Bronchial epithelial cell (primary cell): ENCODE measurements around the gene CHRNA1. TPM values are rescaled to one million over a fixed set of nuclear protein-coding genes. Genes with fewer than 3 reads are reported as not detected.

Experiments used
- DNase-seq: peaks from one replicate; pipeline ENCODE4 v3.0.0-alpha.2; 2010; ENCODE audit warnings: low read depth
- FAIRE-seq: peaks from 2 replicates; lab custom pipeline; 2011; peaks lifted over from hg19 to GRCh38; lab: Jason Lieb, UNC
- H3K27me3 ChIP-seq: 2 replicates; pipeline ENCODE4 v1.5.1; 2011; ENCODE audit warnings: low read length; ENCODE audit not compliant: control insufficient read depth, insufficient read depth
- H3K36me3 ChIP-seq: 2 replicates; pipeline ENCODE4 v1.5.1; 2011; ENCODE audit warnings: low read length; ENCODE audit not compliant: control insufficient read depth, insufficient read depth
- H3K4me3 ChIP-seq: 2 replicates; pipeline ENCODE4 v1.5.1; 2011; ENCODE audit warnings: mild to moderate bottlenecking, low read depth, low read length, control low read depth
- CTCF ChIP-seq: IDR thresholded peaks from 2 replicates; pipeline ENCODE4 v1.5.1; 2011; ENCODE audit warnings: mild to moderate bottlenecking, moderate library complexity, low read length, control low read depth, inconsistent platforms; ENCODE audit not compliant: insufficient read depth, severe bottlenecking
- total RNA-seq: library from RNA; depleted of rRNA; stranded (reverse); fragments of >200 nt; gene quantifications from 2 replicates; pipeline ENCODE4 v1.2.1, GENCODE V29; 2014

Gene CHRNA1
- total RNA-seq, 1 donor from 2014 or later, result not detected

GRCh38 chr2:174759381-174760065 is 4.7 kb downstream of the CHRNA1 start:
- Histone ChIP-seq H3K36me3 (no peaks in the 10 kb centered on the region), H3K27me3 (no peaks in the 10 kb centered on the region), H3K4me3 (no peak overlapping the region)
- no peak for DNase-seq
- no peak for TF ChIP-seq CTCF
- FAIRE-seq, result no peak

- no peak for TF ChIP-seq CTCF
- Histone ChIP-seq H3K36me3 (no peaks in the 10 kb centered on the region), H3K27me3 (no peaks in the 10 kb centered on the region), H3K4me3 (no peak overlapping the region)
- DNase-seq (no peak), FAIRE-seq (no peak)
These were observed 7.5 kb downstream of the CHRNA1 start for GRCh38 chr2:174756743-174757142.

GRCh38 chr2:174753038-174753633 is 11.1 kb downstream of the CHRNA1 start:
- Histone ChIP-seq H3K4me3 (no peak overlapping the region), H3K27me3 (no peaks in the 10 kb centered on the region)
- DNase-seq, result peak; percentile 17

GRCh38 chr2:174752403-174753037 is 11.8 kb downstream of the CHRNA1 start:
- FAIRE-seq (no peak), DNase-seq (peak; percentile 51)
- no peak overlapping the region for H3K4me3 ChIP-seq

More at GRCh38 chr2:174753038-174753633, 11.1 kb downstream of the CHRNA1 start:
- H3K36me3 ChIP-seq, result no peaks in the 10 kb centered on the region
- no peak for TF ChIP-seq CTCF
- FAIRE-seq, result no peak

GRCh38 chr2:174750923-174751441 is 13.3 kb downstream of the CHRNA1 start:
- no peak for FAIRE-seq

More at GRCh38 chr2:174752403-174753037, 11.8 kb downstream of the CHRNA1 start:
- H3K36me3 ChIP-seq, result no peaks in the 10 kb centered on the region
- H3K27me3 ChIP-seq, result peaks cover 2% of the 10 kb centered on the region
- TF ChIP-seq CTCF, result no peak

More at GRCh38 chr2:174750923-174751441, 13.3 kb downstream of the CHRNA1 start:
- H3K36me3 ChIP-seq, result no peaks in the 10 kb centered on the region
- H3K27me3 ChIP-seq, result peaks cover 2% of the 10 kb centered on the region
- no peak for DNase-seq
- no peak for TF ChIP-seq CTCF
- H3K4me3 ChIP-seq, result no peak overlapping the region
